OCI-LY1 (cell line): ENCODE results near the gene STAMBP.

ENCODE experiments used
- H2AFZ ChIP-seq: fragments of 200-600 bp; sonication (generic), shearing (Covaris generic); 2 replicates; pipeline ENCODE4 v1.6.0; 2014; ENCODE audit warnings: antibody characterized with exemption, mild to moderate bottlenecking, low read length
- H3F3A ChIP-seq: fragments of 200-600 bp; sonication (generic), shearing (Covaris generic); 2 replicates; pipeline ENCODE4 v1.6.0; 2014; ENCODE audit warnings: mild to moderate bottlenecking, antibody characterized with exemption, low read length, moderate library complexity; ENCODE audit not compliant: insufficient read depth
- H3K27ac ChIP-seq: fragments of 200-600 bp; sonication (generic); 2 replicates; pipeline ENCODE4 v1.5.1; 2014; ENCODE audit warnings: low read length, mixed run types, mild to moderate bottlenecking, low read depth; ENCODE audit not compliant: poor library complexity, severe bottlenecking
- H3K27me3 ChIP-seq: fragments of 200-600 bp; sonication (generic); 2 replicates; pipeline ENCODE4 v1.6.0; 2014; ENCODE audit warnings: antibody characterized with exemption, mild to moderate bottlenecking, low read length, moderate library complexity; ENCODE audit not compliant: insufficient read depth
- H3K36me3 ChIP-seq: fragments of 200-600 bp; sonication (generic); 2 replicates; pipeline ENCODE4 v1.6.1; 2014; ENCODE audit warnings: mild to moderate bottlenecking, antibody characterized with exemption, low read length, moderate library complexity, mixed read lengths; ENCODE audit not compliant: insufficient read depth
- H3K4me1 ChIP-seq: fragments of 200-600 bp; sonication (generic); 2 replicates; pipeline ENCODE4 v1.5.1; 2014; ENCODE audit warnings: mild to moderate bottlenecking, low read length, moderate library complexity; ENCODE audit not compliant: insufficient read depth, severe bottlenecking
- H3K4me2 ChIP-seq: fragments of 200-600 bp; sonication (generic), shearing (Covaris generic); 2 replicates; pipeline ENCODE4 v1.6.1; 2014; ENCODE audit warnings: low read length
- H3K4me3 ChIP-seq: fragments of 200-600 bp; sonication (generic); 2 replicates; pipeline ENCODE4 v1.5.1; 2014; ENCODE audit warnings: low read length, low read depth, mild to moderate bottlenecking, mixed read lengths; ENCODE audit not compliant: poor library complexity, severe bottlenecking
- H3K79me2 ChIP-seq: fragments of 200-600 bp; shearing (Covaris generic); 2 replicates; pipeline ENCODE4 v1.6.1; 2016; ENCODE audit warnings: mixed run types, low read length, mixed read lengths; ENCODE audit not compliant: insufficient read depth
- H3K9ac ChIP-seq: fragments of 200-600 bp; sonication (generic), shearing (Covaris generic); 2 replicates; pipeline ENCODE4 v1.6.1; 2014; ENCODE audit warnings: mild to moderate bottlenecking, low read length, mixed read lengths
- H3K9me2 ChIP-seq: fragments of 200-600 bp; sonication (generic), shearing (Covaris generic); 2 replicates; pipeline ENCODE4 v1.6.1; 2014; ENCODE audit warnings: low read depth, mild to moderate bottlenecking, low read length, mixed read lengths
- H3K9me3 ChIP-seq: fragments of 200-600 bp; shearing (Covaris generic); 2 replicates; pipeline ENCODE4 v1.6.1; 2014; ENCODE audit warnings: low read length, mixed read lengths
- H4K20me1 ChIP-seq: fragments of 200-600 bp; sonication (generic), shearing (Covaris generic); 2 replicates; pipeline ENCODE4 v1.6.0; 2016; ENCODE audit warnings: mild to moderate bottlenecking, low read length; ENCODE audit not compliant: insufficient read depth
- CTCF ChIP-seq: fragments of 200-600 bp; sonication (generic), shearing (Covaris generic); IDR thresholded peaks from 2 replicates; pipeline ENCODE4 v1.5.1; 2017; ENCODE audit warnings: mild to moderate bottlenecking, antibody characterized with exemption, low read length, moderate library complexity, mixed read lengths
- EZH2 ChIP-seq: fragments of 200-600 bp; sonication (generic), shearing (Covaris generic); IDR thresholded peaks from 2 replicates; pipeline ENCODE4 v1.8.0; 2017; ENCODE audit warnings: borderline replicate concordance, mixed run types, mild to moderate bottlenecking, antibody characterized with exemption, low read length, moderate library complexity, mixed read lengths

The STAMBP gene

GRCh38 chr2:73823416-73823815 lies 5.3 kb upstream of the STAMBP start:
- no peak overlapping the region for H3K9ac ChIP-seq
- no peaks in the 10 kb centered on the region for H3K36me3 ChIP-seq
- no peaks in the 10 kb centered on the region for H3K27me3 ChIP-seq
- no peak overlapping the region for H3K27ac ChIP-seq
- peaks cover 32% of the 10 kb centered on the region for H3K4me1 ChIP-seq
- H3K79me2 ChIP-seq, result no peaks in the 10 kb centered on the region
- H3K4me3 ChIP-seq, result no peak overlapping the region
- H3F3A ChIP-seq, result no peaks in the 10 kb centered on the region
- H2AFZ ChIP-seq, result no peak overlapping the region
- H3K9me3 ChIP-seq, result no peaks in the 10 kb centered on the region
- no peaks in the 10 kb centered on the region for H3K9me2 ChIP-seq
- TF ChIP-seq CTCF (no peak), EZH2 (no peak)
- H4K20me1 ChIP-seq, result no peaks in the 10 kb centered on the region
- no peak overlapping the region for H3K4me2 ChIP-seq

- H3F3A ChIP-seq, result no peaks in the 10 kb centered on the region
- H3K9me3 ChIP-seq, result no peaks in the 10 kb centered on the region
- TF ChIP-seq EZH2 (no peak), CTCF (peak; percentile 83)
- no peaks in the 10 kb centered on the region for H4K20me1 ChIP-seq
- H3K4me3 ChIP-seq, result no peak overlapping the region
- no peak overlapping the region for H3K27ac ChIP-seq
- H3K4me1 ChIP-seq, result peaks cover 32% of the 10 kb centered on the region
- no peak overlapping the region for H3K4me2 ChIP-seq
- H3K27me3 ChIP-seq, result no peaks in the 10 kb centered on the region
- no peak overlapping the region for H3K9ac ChIP-seq
- no peak overlapping the region for H2AFZ ChIP-seq
- no peaks in the 10 kb centered on the region for H3K79me2 ChIP-seq
- no peaks in the 10 kb centered on the region for H3K36me3 ChIP-seq
- H3K9me2 ChIP-seq, result no peaks in the 10 kb centered on the region
Measured at GRCh38 chr2:73823916-73824523, 4.7 kb upstream of the STAMBP start.

GRCh38 chr2:73825408-73825807 lies 3.4 kb upstream of the STAMBP start:
- no peaks in the 10 kb centered on the region for H3F3A ChIP-seq
- no peak overlapping the region for H3K4me3 ChIP-seq
- no peak overlapping the region for H2AFZ ChIP-seq
- H3K9me2 ChIP-seq, result no peaks in the 10 kb centered on the region
- no peaks in the 10 kb centered on the region for H3K36me3 ChIP-seq
- H3K27ac ChIP-seq, result no peak overlapping the region
- 0 out of 2 replicates have a peak, but pooled peaks cover 3% of the 10 kb centered on the region for H3K79me2 ChIP-seq
- no peaks in the 10 kb centered on the region for H4K20me1 ChIP-seq
- H3K27me3 ChIP-seq, result no peaks in the 10 kb centered on the region
- H3K4me1 ChIP-seq, result peaks cover 45% of the 10 kb centered on the region
- no peaks in the 10 kb centered on the region for H3K9me3 ChIP-seq
- H3K9ac ChIP-seq, result no peak overlapping the region
- no peak overlapping the region for H3K4me2 ChIP-seq
- no peak for TF ChIP-seq EZH2
- no peak for TF ChIP-seq CTCF
